NT2/D1 (cell line): ENCODE measurements around the gene DNAJB8.

Experiments
- DNase-seq: peaks from one replicate; pipeline ENCODE4 v3.0.0-alpha.2; 2011; ENCODE audit warnings: low read depth, low spot score
- H3K27me3 ChIP-seq: 2 replicates; pipeline ENCODE4 v1.6.0; 2011; ENCODE audit warnings: mild to moderate bottlenecking; ENCODE audit not compliant: insufficient read length, insufficient read depth
- H3K36me3 ChIP-seq: 2 replicates; pipeline ENCODE4 v1.6.1; 2011; ENCODE audit warnings: mild to moderate bottlenecking, low read length, mixed read lengths; ENCODE audit not compliant: insufficient read depth, insufficient read length
- H3K4me1 ChIP-seq: 2 replicates; pipeline ENCODE4 v1.5.1; 2011; ENCODE audit not compliant: insufficient read depth, insufficient read length
- H3K4me3 ChIP-seq: 2 replicates; pipeline ENCODE4 v1.5.1; 2011; ENCODE audit warnings: low read depth; ENCODE audit not compliant: insufficient read length
- H3K9ac ChIP-seq: 2 replicates; pipeline ENCODE4 v1.6.0; 2011; ENCODE audit warnings: low read depth; ENCODE audit not compliant: insufficient read length
- H3K9me3 ChIP-seq: 2 replicates; pipeline ENCODE4 v1.5.1; 2011; ENCODE audit warnings: mild to moderate bottlenecking, low read length; ENCODE audit not compliant: insufficient read depth
- SUZ12 ChIP-seq: IDR thresholded peaks from 2 replicates; pipeline ENCODE4 v1.6.1; 2011; ENCODE audit not compliant: insufficient read length, insufficient read depth; ENCODE audit errors: extremely low read depth
- YY1 ChIP-seq: IDR thresholded peaks from 2 replicates; pipeline ENCODE4 v1.6.1; 2011; ENCODE audit not compliant: insufficient read length, insufficient read depth
- ZNF274 ChIP-seq: IDR thresholded peaks from 2 replicates; pipeline ENCODE4 v1.6.1; 2011; ENCODE audit warnings: mild to moderate bottlenecking, low read depth, low read length

DNAJB8 gene

GRCh38 chr3:128498127-128498626 is 31.5 kb upstream of the DNAJB8 start:
- no peak for DNase-seq
- no peak for TF ChIP-seq YY1
- no peak for TF ChIP-seq SUZ12
- no peak for TF ChIP-seq ZNF274
- H3K27me3 ChIP-seq = peaks cover 57% of the 10 kb centered on the region

GRCh38 chr3:128497305-128498126 is 30.8 kb upstream of the DNAJB8 start:
- peak overlapping the region; percentile 44 for H3K4me3 ChIP-seq
- peaks cover 8% of the 10 kb centered on the region; the same call in 1 of the 2 replicates for H3K9me3 ChIP-seq
- DNase-seq = no peak
- H3K36me3 ChIP-seq = no peaks in the 10 kb centered on the region
- no peak for TF ChIP-seq SUZ12
- TF ChIP-seq YY1 = peak; percentile 42
- TF ChIP-seq ZNF274 = no peak
- peaks cover 64% of the 10 kb centered on the region for H3K27me3 ChIP-seq
- peak overlapping the region; percentile 65 for H3K9ac ChIP-seq
- H3K4me1 ChIP-seq = peaks cover 30% of the 10 kb centered on the region

More at GRCh38 chr3:128498127-128498626, 31.5 kb upstream of the DNAJB8 start:
- Histone ChIP-seq H3K9me3 (peaks cover 8% of the 10 kb centered on the region; the same call in 1 of the 2 replicates), H3K9ac (no peak overlapping the region), H3K4me1 (peaks cover 30% of the 10 kb centered on the region), H3K4me3 (no peak overlapping the region), H3K36me3 (no peaks in the 10 kb centered on the region)

- Histone ChIP-seq H3K9ac (peak overlapping the region; percentile 65), H3K36me3 (no peaks in the 10 kb centered on the region), H3K9me3 (peaks cover 8% of the 10 kb centered on the region; the same call in 1 of the 2 replicates), H3K4me1 (peaks cover 32% of the 10 kb centered on the region), H3K27me3 (peaks cover 72% of the 10 kb centered on the region), H3K4me3 (peak overlapping the region; percentile 44)
- no peak for TF ChIP-seq YY1
- TF ChIP-seq SUZ12 = no peak
- TF ChIP-seq ZNF274 = no peak
- no peak for DNase-seq
Observed at GRCh38 chr3:128496602-128497304, 30.1 kb upstream of the DNAJB8 start.

GRCh38 chr3:128496019-128496601 is 29.4 kb upstream of the DNAJB8 start:
- no peak for TF ChIP-seq SUZ12
- TF ChIP-seq ZNF274 = no peak
- TF ChIP-seq YY1 = no peak
- H3K4me1 ChIP-seq = peaks cover 37% of the 10 kb centered on the region
- no peaks in the 10 kb centered on the region for H3K36me3 ChIP-seq
- H3K27me3 ChIP-seq = peaks cover 78% of the 10 kb centered on the region
- DNase-seq = no peak
- peaks cover 8% of the 10 kb centered on the region; the same call in 1 of the 2 replicates for H3K9me3 ChIP-seq
- H3K4me3 ChIP-seq = no peak overlapping the region
- no peak overlapping the region for H3K9ac ChIP-seq

- H3K27me3 ChIP-seq = peaks cover 80% of the 10 kb centered on the region
- no peak overlapping the region for H3K9ac ChIP-seq
Observed at GRCh38 chr3:128495435-128495970, 28.8 kb upstream of the DNAJB8 start.

GRCh38 chr3:128494367-128494650 is 27.6 kb upstream of the DNAJB8 start:
- H3K9me3 ChIP-seq = no peaks in the 10 kb centered on the region
- DNase-seq = no peak
- no peaks in the 10 kb centered on the region for H3K36me3 ChIP-seq
- H3K4me1 ChIP-seq = peaks cover 47% of the 10 kb centered on the region
- peaks cover 92% of the 10 kb centered on the region for H3K27me3 ChIP-seq
- no peak overlapping the region for H3K9ac ChIP-seq
- H3K4me3 ChIP-seq = no peak overlapping the region
- TF ChIP-seq ZNF274 (no peak), YY1 (no peak), SUZ12 (no peak)

More at GRCh38 chr3:128495435-128495970, 28.8 kb upstream of the DNAJB8 start:
- TF ChIP-seq SUZ12 (no peak), ZNF274 (no peak), YY1 (no peak)
- Histone ChIP-seq H3K36me3 (no peaks in the 10 kb centered on the region), H3K4me1 (peaks cover 43% of the 10 kb centered on the region), H3K4me3 (no peak overlapping the region), H3K9me3 (peaks cover 6% of the 10 kb centered on the region; the same call in 1 of the 2 replicates)
- no peak for DNase-seq
